Activated CD4-positive, alpha-beta T cell treated with anti-CD3 and anti-CD28 coated beads for 1 hour (primary cell): ENCODE data around the gene NATD1.

ENCODE experiments used
- DNase-seq: peaks from one replicate; pipeline ENCODE4 v3.0.0-alpha.2; 2020

NATD1 gene, protein sequence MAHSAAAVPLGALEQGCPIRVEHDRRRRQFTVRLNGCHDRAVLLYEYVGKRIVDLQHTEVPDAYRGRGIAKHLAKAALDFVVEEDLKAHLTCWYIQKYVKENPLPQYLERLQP

DNA sequence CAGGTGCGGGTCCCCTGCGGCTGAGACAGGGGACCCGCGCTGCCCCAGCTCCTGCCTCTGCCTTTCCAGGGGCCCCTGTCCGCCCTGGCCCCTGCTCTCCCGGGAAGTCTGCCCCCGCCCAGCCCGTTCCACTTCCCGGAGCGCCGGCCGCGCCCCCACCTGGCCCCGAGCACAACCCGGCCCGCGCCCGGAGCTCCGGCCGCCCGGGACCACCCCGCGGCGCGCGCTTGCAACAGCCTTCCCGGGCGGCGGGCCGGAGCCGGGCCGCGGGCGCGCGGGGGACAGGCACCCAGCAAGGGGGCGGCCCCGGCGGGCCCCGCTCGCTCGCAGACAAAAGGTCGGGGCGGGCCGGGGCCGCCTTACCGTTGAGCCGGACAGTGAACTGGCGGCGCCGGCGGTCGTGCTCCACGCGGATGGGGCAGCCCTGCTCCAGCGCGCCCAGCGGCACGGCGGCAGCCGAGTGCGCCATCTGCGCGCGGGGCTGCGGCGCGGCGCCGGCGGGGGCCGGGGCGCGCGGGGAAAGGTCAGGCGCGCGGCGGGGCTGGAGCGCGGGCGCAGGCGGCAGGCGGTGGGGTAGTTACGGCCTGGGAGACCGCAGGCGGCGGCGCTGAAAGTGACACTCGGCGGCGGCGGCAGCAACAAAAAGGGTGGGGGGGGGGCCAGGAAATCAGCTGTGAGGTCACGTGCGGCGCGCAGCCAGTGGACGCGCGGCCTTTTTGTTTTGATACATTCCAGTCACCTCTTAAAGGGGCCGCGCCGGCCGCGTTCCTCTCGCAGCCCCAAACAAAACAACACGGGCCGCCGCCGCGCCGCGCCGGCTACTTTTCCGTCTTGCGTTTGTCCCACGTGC lies at the start of gene NATD1:
NATD1 (minus strand) TSS at position 615 of the 850 bp plus-strand sequence; CDS start at position 469, 146 bp downstream.
- DNase-seq = peak; percentile 64

GRCh38 chr17:21301593-21302550 lies 48.7 kb upstream of the NATD1 start:
- DNase-seq = no peak

DNA sequence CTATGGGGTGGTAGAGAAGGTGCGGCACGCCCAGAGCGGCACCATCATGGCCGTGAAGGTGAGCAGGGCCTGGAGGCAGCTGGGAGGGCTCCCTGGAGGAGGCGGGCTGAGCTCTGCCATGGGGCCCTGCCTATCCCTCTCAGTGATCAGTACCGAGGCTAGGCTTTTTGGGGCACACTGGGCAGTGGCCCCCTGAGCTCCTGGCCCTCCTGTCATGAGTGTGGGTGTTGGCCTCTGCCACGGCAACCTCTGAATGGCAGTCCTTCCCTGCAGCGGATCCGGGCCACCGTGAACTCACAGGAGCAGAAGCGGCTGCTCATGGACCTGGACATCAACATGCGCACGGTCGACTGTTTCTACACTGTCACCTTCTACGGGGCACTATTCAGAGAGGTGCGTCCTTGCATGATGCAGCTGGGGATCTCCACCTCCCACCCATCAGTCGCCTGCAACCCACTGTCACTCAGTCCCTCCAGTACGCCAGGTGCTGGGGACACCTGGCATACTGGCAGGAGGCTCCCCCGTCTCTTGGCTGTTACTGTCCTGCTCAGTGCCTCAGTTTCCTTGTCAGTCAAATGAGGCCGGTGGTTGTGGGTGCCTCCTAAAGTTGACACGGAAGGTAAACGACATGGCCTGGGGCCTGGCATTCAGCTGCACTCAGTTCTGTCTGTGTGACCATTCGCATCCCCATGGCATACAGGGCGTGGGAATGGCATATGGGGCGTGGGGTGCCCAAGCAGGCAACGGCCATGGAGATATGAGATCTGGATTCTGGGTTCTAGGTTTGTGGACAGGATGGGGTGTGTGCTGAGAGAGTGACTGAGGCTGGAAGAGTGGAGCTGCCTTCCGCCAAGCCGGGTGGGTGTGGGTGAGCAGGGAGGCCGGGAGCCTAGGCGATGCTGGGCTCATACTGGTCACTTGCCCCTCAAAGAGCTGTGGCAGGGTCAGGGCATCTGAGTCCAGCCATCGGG lies 47.7 kb upstream of the NATD1 start:
- DNase-seq = no peak

- DNase-seq = no peak
Measured at GRCh38 chr17:21299981-21300600, 46.9 kb upstream of the NATD1 start.

DNA sequence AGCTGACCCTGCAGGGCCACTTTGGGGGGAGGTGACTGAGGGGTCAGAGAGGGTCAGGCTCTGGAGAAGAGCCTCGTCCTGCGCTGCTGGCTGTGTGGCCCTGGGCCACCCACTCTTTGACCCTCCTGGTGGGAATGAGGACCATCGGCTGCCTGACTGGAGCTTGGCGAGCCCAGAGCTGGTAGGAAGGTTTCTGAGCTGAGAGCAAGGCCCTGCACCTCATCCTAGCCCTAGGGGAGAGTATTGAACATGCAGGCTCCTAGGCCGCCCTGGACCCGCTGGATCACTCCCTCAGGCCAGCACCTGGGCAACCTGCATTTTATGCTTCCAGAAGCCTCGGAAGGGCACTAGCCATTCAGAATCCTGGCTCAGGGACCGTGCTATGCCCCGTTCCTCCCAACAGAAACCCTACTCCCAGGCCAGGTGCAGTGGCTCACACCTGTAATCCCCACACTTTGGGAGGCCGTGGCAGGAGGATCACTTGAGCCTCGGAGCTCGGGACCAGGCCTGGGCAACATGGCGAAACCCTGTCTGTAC lies 45.8 kb upstream of the NATD1 start:
- DNase-seq = no peak

- DNase-seq = no peak
Measured at GRCh38 chr17:21298056-21298982, 45.1 kb upstream of the NATD1 start.

- no peak for DNase-seq
Measured at GRCh38 chr17:21297597-21297996, 44.4 kb upstream of the NATD1 start.

DNA sequence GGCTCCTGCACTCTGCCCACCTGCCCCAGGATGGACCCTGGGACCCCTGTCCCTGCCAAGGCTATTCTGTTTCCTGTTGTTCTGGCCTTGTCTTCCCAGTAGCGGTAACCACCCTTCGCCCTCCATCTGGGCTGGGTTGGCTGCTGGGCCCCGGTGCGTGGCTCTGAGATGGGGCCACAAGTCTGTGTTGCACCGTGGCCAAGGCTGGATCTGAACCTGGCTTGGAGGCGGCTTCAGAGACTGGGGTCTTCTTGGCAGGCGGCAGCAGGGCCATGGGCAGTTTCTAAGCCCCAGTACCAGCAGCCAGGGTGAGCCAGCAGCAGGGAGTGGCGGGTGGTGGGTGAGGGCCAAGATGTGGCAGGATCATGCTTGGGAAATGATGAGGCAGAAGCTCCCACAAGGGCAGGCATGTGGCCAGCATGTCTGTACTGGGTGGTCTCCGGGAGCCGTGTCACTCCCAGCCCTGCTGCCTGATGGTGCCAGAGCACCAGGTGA lies 43.9 kb upstream of the NATD1 start:
- no peak for DNase-seq

GRCh38 chr17:21296097-21297025 lies 43.2 kb upstream of the NATD1 start:
- no peak for DNase-seq

DNA sequence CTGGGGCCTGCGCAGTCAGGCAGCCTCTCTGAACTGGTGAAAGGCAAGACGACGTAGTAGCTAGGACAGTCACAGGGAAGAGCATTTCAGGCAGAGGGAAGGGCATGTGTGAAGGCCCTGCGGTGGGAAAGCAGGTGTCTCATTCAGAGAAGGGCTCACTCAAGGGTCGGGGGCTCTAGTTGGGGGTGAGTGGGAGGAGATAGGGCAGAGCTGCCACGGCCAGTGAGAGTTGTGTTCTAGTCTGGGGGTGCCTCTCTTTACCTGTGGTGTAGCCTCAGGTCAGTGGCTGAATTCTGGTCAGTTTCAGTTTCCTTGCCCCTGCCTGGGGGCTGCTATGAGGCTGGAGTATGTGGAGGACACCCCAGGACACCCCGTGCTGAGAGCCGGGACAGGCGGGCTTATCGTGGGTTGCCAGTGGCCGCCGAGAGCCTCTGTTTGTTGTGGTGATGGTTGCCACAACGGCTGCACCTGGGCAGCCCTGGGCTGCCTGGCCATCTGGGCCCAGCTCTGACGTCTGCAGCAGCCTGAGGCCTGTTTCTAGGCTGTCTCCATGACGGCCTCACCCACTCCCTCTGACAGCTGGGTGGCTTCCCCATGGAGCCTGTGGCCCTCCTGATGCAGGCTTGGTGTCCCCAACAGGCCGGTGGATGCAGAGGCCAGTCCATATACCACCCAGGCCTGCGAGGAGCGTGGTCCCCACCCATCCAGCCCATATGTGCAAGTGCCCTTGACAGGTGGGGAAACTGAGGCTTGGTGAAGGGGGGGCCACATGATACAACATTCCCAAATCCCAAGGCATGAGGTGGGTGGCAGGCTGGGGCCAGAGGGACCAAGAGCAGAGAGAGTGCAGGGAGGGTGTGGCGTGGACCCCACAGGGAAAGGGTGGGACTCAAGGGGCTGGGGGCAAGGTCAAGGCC lies 42.1 kb upstream of the NATD1 start:
- DNase-seq = no peak

GRCh38 chr17:21294321-21295035 lies 41.3 kb upstream of the NATD1 start:
- DNase-seq = no peak

DNA sequence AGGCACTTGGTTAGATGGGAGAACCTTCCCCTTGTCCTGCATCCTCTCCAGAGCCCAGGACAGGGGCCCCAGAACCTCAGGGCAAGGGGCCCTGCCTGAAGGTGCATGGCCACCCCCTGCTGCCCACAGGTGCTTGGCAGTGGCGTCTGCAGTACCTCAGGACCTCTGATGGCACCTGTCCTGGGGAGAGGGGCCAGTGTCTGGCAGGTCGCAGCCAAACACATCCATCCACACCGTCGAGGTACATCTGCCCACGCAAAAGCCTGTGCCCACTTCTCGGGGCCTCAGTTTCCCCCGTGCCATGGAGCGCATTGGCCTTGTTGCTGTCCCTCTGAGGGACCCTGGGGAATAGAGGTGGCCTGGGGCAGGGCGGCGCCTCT lies 40.6 kb upstream of the NATD1 start:
- DNase-seq = no peak

DNA sequence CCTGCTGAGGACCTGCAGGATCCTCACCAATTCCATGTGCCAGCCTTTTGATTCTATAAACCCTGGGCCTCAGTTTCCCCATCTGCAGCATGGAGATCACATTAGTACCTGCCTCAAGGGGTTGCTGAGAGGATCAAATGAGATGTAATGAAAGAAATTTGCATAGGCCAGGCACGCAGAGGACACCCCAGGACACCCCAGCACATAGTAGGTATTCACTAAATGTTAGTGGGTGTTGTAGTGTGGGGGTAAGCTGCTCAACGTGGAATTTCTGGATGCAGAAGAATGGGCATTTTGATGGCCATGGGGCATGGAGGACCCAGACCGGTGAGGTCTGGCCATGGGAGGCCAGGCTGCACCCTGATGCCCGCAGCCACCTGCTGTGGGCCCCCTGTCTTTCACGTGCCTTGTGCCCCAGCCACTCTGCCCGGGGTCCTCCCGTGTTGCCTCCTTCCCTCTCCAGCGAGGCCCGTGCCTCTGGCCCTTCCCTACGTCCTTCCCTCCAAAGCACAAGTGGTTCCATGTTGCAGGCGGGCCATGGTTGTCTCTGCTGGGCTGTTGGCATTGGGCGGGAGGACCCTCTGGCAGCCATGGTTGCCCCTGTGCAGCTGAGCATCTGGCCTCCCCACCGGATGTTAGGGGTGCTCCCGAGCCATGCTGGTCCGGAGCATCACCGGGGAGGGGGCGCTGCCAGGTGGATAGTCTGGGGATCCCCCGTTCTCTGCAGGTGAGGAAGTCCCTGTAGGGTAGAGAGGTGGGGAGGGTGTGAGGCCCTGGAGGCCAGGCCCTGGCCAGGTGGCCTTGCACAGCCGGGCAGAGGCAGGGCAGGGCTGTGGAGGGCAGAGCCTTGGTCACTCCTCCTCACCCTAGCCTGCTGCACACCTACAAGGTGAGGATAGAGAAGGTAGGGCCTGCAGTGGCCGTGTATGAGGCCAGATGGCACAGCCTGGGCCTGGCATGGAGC lies 39.9 kb upstream of the NATD1 start:
- no peak for DNase-seq

DNA sequence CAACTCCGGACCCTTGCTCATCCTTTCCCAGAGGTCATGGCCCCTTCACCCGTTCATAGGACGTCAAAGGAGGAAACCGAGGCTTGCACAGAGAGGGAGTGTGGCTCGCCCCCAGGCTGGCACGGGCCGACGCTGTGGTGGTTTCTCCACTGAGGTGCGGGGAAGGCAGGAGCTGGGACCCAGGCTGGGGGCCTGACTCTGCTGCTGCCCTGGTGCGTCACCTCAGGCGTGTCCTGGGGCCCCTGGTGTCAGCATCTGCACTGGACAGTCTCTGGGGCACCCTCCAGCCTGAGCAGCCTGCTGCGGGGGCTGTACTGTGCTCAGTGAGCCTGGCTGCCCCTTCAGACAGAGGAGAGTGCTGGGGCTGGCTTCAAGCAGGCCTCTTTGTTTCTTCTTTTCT lies 38.7 kb upstream of the NATD1 start:
- no peak for DNase-seq

DNA sequence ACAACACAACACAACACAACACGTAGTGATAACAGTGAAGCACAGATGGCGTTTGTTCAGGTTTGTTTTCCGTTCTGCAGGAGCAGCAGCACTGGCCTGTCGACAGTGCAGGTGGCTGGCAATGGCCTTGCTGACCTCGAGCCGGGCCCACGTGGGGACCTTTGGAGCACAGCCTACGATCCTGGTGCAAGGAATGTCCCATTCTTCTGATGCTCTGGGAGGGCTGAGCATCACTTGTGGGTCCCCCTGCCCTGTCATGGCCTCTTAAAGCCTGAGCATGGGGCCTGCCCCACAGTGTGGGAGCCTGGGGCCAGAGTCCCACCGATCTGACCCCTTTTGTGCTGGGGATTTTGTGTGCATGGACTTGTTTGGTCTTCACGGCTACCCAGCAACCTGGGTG lies 38.1 kb upstream of the NATD1 start:
- DNase-seq = no peak
